PC-3 (cell line): Measurements from ENCODE around the gene TAGAP. TPM values are rescaled to one million over a fixed set of nuclear protein-coding genes. Genes with fewer than 3 reads are reported as not detected.

Experiments used
- ATAC-seq: fragments of 200-7000 bp; cut with Tn5 transposase; 2 replicates; pipeline ENCODE4 v1.9.1; 2020; ENCODE audit warnings: mild to moderate bottlenecking, moderate library complexity
- BruUV-seq: library from RNA; stranded (reverse); fragments of 400-500 nt; replicated peaks from 2 replicates; lab custom pipeline; 2021; lab: Mats Ljungman, UMichigan
- CTCF ChIA-PET: fragments of 300-600 bp; sonication (Branson Sonifier 250); formaldehyde crosslinking; loops from one replicate; lab custom pipeline; 2022; ENCODE audit warnings: antibody characterized with exemption; lab: Charles Lee
- POLR2A ChIA-PET: fragments of 300-600 bp; sonication (Branson Sonifier 250); formaldehyde crosslinking; loops from one replicate; lab custom pipeline; 2022; ENCODE audit warnings: antibody characterized with exemption; ENCODE audit not compliant: unreplicated experiment; lab: Charles Lee
- DNase-seq: peaks from one replicate; pipeline ENCODE4 v3.0.0-alpha.2; 2015
- H2AFZ ChIP-seq: fragments of 300-600 bp; sonication (generic); 2 replicates; pipeline ENCODE4 v1.6.0; 2016; ENCODE audit warnings: antibody characterized with exemption, low read length
- H3F3A ChIP-seq: fragments of 300-600 bp; sonication (generic); one replicate; pipeline ENCODE4 v1.6.0; 2017; ENCODE audit warnings: antibody characterized with exemption, low read length, control low read depth, mild to moderate bottlenecking; ENCODE audit not compliant: unreplicated experiment
- H3K27ac ChIP-seq: fragments of 300-600 bp; sonication (generic); 2 replicates; pipeline ENCODE4 v1.5.1; 2016; ENCODE audit warnings: mild to moderate bottlenecking, low read length
- H3K27me3 ChIP-seq: fragments of 300-600 bp; sonication (generic); 2 replicates; pipeline ENCODE4 v1.6.1; 2016; ENCODE audit warnings: low read length, mixed read lengths
- H3K36me3 ChIP-seq: fragments of 300-600 bp; sonication (generic); 2 replicates; pipeline ENCODE4 v1.6.1; 2016; ENCODE audit warnings: low read depth, mixed run types, low read length, mixed read lengths
- H3K4me1 ChIP-seq: fragments of 300-600 bp; sonication (generic); 2 replicates; pipeline ENCODE4 v1.5.1; 2016; ENCODE audit warnings: low read length; ENCODE audit not compliant: insufficient read depth
- H3K4me2 ChIP-seq: fragments of 300-600 bp; sonication (generic); 2 replicates; pipeline ENCODE4 v1.6.0; 2016; ENCODE audit warnings: low read length
- H3K4me3 ChIP-seq: fragments of 300-600 bp; sonication (generic); 2 replicates; pipeline ENCODE4 v1.5.1; 2016; ENCODE audit warnings: mild to moderate bottlenecking, low read length, mixed read lengths
- H3K79me2 ChIP-seq: fragments of 300-600 bp; sonication (generic); 2 replicates; pipeline ENCODE4 v1.6.1; 2017; ENCODE audit warnings: low read length, mixed read lengths
- H3K9ac ChIP-seq: fragments of 300-600 bp; sonication (generic); 2 replicates; pipeline ENCODE4 v1.6.0; 2016; ENCODE audit warnings: mild to moderate bottlenecking, low read length
- H3K9me2 ChIP-seq: fragments of 300-600 bp; sonication (generic); replicated peaks from 2 replicates; pipeline ENCODE4 v1.6.1; 2016; ENCODE audit warnings: mixed run types, low read length, mixed read lengths
- H3K9me3 ChIP-seq: fragments of 300-600 bp; sonication (generic); 2 replicates; pipeline ENCODE4 v1.6.1; 2016; ENCODE audit warnings: low read length, mixed read lengths
- H4K20me1 ChIP-seq: fragments of 300-600 bp; sonication (generic); 2 replicates; pipeline ENCODE4 v1.6.1; 2016; ENCODE audit warnings: low read length, mixed read lengths
- CTCF ChIP-seq: fragments of 300-600 bp; sonication (generic); conservative IDR thresholded peaks from 2 replicates; pipeline ENCODE4 v1.5.1; 2017; ENCODE audit warnings: antibody characterized with exemption, low read depth, mild to moderate bottlenecking, low read length
- EZH2 ChIP-seq: fragments of 300-600 bp; sonication (generic); IDR thresholded peaks from one replicate; pipeline ENCODE4 v1.6.1; 2017; ENCODE audit warnings: antibody characterized with exemption, mild to moderate bottlenecking, low read length; ENCODE audit not compliant: unreplicated experiment
- EZH2phosphoT487 ChIP-seq: fragments of 300-600 bp; sonication (generic); IDR thresholded peaks from 2 replicates; pipeline ENCODE4 v1.6.1; 2018; ENCODE audit warnings: mild to moderate bottlenecking, antibody characterized with exemption, low read length, borderline replicate concordance
- intact Hi-C: fragments of 100-400 bp; cut with micrococcal nuclease; formaldehyde crosslinking; loops from 2 replicates; pipeline ENCODE4 v1.9.0; 2023
- total RNA-seq: library from RNA; depleted of rRNA; stranded (reverse); fragments of >200 nt; gene quantifications from 2 replicates; pipeline ENCODE4 v1.2.3, GENCODE V29; 2014

The TAGAP gene
- total RNA-seq, 1 experiment from 2014 or later: not detected

- Histone ChIP-seq H3K4me2 (no peak overlapping the region), H3K9ac (no peak overlapping the region), H3F3A (no peaks in the 10 kb centered on the region), H3K36me3 (no peaks in the 10 kb centered on the region), H3K4me3 (no peak overlapping the region), H4K20me1 (no peaks in the 10 kb centered on the region), H2AFZ (no peak overlapping the region), H3K79me2 (no peaks in the 10 kb centered on the region), H3K4me1 (no peaks in the 10 kb centered on the region), H3K9me3 (no peaks in the 10 kb centered on the region), H3K9me2 (no peaks in the 10 kb centered on the region), H3K27me3 (peaks cover 95% of the 10 kb centered on the region), H3K27ac (no peak overlapping the region)
- DNase-seq (no peak), ATAC-seq (no peak)
- intact Hi-C loops: no loop called here
- no TSS peak for BruUV-seq
- ChIA-PET POLR2A (no interaction called here), CTCF (no interaction called here)
- no peak for TF ChIP-seq EZH2phosphoT487
- no peak for TF ChIP-seq EZH2
- no peak for TF ChIP-seq CTCF
Measured at GRCh38 chr6:159059141-159059540, 14.3 kb upstream of the TAGAP start.

DNA sequence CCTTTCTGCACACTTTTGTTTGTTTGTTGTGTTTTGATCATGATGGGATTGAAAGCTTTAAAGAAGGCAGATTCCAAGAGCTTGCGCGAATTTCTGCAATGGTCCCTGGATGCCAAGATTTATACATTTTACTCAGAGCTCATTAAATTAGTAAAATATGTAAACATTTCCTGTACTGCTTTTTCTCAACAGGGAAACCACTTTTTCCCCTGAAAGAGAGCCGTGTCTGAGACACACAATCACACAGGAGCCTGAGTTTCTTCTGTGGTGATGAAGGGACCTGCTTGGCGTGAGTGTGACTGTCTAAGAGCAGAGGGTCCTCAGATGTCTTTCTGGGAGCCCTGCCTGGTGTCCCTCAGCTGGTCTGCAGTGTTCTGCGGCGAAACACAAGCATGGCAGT lies 12.1 kb upstream of the TAGAP start:
- no TSS peak for BruUV-seq
- DNase-seq (no peak), ATAC-seq (no peak)
- H3K27ac ChIP-seq: no peak overlapping the region
- no peaks in the 10 kb centered on the region for H3K9me2 ChIP-seq
- no peak overlapping the region for H3K9ac ChIP-seq
- no peak overlapping the region for H3K4me2 ChIP-seq
- no peak for TF ChIP-seq CTCF
- TF ChIP-seq EZH2phosphoT487: no peak
- H3K4me3 ChIP-seq: no peak overlapping the region
- intact Hi-C loops: no loop called here
- H3K27me3 ChIP-seq: peaks cover 94% of the 10 kb centered on the region
- no peaks in the 10 kb centered on the region for H3K36me3 ChIP-seq
- H4K20me1 ChIP-seq: no peaks in the 10 kb centered on the region
- H2AFZ ChIP-seq: no peak overlapping the region
- no peaks in the 10 kb centered on the region for H3K9me3 ChIP-seq
- no peaks in the 10 kb centered on the region for H3K79me2 ChIP-seq
- H3F3A ChIP-seq: no peaks in the 10 kb centered on the region
- no peaks in the 10 kb centered on the region for H3K4me1 ChIP-seq
- ChIA-PET POLR2A (no interaction called here), CTCF (no interaction called here)

DNA sequence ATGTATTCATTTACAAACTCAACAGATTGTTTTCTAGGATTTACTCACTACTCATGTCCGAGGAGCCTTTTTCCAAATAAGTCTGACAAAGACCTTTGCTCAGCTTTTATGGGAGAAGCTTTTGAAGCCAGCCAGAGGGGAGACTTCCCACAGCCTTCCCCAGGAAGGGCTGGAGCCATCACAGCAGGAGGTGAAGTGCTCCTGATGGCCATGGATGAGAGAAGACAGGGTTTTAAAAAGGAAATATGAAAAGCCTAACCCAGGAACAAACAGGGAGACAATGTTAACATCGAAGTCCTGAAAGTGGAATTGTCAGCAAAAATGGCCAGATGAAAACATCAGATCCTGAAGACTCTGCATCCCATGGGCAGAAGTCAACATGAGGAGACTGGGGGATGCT lies 11.6 kb upstream of the TAGAP start:
- DNase-seq: no peak
- Histone ChIP-seq H3K9me2 (no peaks in the 10 kb centered on the region), H3F3A (no peaks in the 10 kb centered on the region), H3K27ac (no peak overlapping the region), H2AFZ (no peak overlapping the region), H3K36me3 (no peaks in the 10 kb centered on the region), H4K20me1 (no peaks in the 10 kb centered on the region), H3K9ac (no peak overlapping the region), H3K4me1 (no peaks in the 10 kb centered on the region), H3K4me3 (no peak overlapping the region), H3K4me2 (no peak overlapping the region), H3K9me3 (no peaks in the 10 kb centered on the region), H3K79me2 (no peaks in the 10 kb centered on the region), H3K27me3 (peaks cover 89% of the 10 kb centered on the region)
- no TSS peak for BruUV-seq
- no peak for TF ChIP-seq CTCF
- TF ChIP-seq EZH2: no peak
- TF ChIP-seq EZH2phosphoT487: no peak
- ChIA-PET POLR2A (no interaction called here), CTCF (no interaction called here)
- intact Hi-C loops: no loop called here
- no peak for ATAC-seq
